Lower leg skin (tissue), 3 donors: ENCODE data around the gene EYA2.

Experiments
- POLR2A ChIP-seq, 2 donors: fragments of 450-650 bp; IDR thresholded peaks; one replicate each; pipeline ENCODE4 v1.6.1; 2016 to 2017; ENCODE audit warnings: antibody characterized with exemption in 2 of 2, mild to moderate bottlenecking in 1 of 2, moderate library complexity in 1 of 2
- TF ChIP-seq, protein P1 (sequence below), 3 donors: fragments of 450-650 bp; IDR thresholded peaks; one replicate each; pipeline ENCODE4 v1.5.1; 2016; ENCODE audit warnings: antibody characterized with exemption in 3 of 3, mild to moderate bottlenecking in 3 of 3, moderate library complexity in 2 of 3

DNA sequence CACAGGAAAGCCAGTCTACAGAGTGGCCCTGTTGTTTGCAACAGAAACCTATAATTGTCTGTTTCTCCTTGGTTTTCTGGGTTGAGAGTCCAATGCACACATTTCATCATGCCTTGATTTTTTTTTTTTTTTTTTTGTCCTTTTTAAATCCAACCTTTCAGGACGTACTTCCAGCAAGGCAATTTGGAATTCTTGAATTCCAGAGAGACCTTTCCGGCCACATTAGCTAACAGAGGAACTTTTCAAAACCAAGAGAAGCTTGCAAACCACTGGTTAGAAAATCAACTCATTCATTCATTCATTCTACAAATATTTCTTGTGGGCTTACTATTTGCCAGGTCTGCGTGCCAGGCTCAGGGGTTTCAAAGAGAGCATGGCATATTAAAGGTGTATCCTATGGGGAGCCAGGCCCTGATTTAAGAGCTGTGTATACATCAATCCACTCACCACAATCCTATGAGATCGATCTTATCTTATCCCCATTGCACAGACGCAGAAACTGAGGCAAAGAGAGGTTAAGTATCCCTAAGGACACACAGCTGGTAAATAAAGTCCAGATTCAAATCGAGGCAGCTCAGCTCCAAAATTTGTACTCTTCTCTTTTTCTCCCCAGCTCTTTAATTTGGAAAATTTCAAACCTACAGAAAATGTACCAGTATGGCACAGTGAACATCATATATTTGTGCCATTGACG is 43.0 kb downstream of the EYA2 start:
- TF ChIP-seq POLR2A (IDR thresholded peaks at IDR 0.05), result no peak
- TF ChIP-seq, protein P1, sequence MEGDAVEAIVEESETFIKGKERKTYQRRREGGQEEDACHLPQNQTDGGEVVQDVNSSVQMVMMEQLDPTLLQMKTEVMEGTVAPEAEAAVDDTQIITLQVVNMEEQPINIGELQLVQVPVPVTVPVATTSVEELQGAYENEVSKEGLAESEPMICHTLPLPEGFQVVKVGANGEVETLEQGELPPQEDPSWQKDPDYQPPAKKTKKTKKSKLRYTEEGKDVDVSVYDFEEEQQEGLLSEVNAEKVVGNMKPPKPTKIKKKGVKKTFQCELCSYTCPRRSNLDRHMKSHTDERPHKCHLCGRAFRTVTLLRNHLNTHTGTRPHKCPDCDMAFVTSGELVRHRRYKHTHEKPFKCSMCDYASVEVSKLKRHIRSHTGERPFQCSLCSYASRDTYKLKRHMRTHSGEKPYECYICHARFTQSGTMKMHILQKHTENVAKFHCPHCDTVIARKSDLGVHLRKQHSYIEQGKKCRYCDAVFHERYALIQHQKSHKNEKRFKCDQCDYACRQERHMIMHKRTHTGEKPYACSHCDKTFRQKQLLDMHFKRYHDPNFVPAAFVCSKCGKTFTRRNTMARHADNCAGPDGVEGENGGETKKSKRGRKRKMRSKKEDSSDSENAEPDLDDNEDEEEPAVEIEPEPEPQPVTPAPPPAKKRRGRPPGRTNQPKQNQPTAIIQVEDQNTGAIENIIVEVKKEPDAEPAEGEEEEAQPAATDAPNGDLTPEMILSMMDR (IDR thresholded peaks at IDR 0.05), result no peak
